Body of pancreas (tissue), 4 donors: Measurements from ENCODE around the gene GIT1. TPM values are rescaled to one million over a fixed set of nuclear protein-coding genes. Genes with fewer than 3 reads are reported as not detected.

Experiments used
- ATAC-seq: fragments of 150-250 bp; one replicate; pipeline ENCODE4 v1.9.1; 2016
- DNase-seq, 4 donors: peaks; one replicate each; pipeline ENCODE4 v3.0.0-alpha.2; 2019
- H3K27ac ChIP-seq, 4 donors: fragments of 200-600 bp; sonication (generic); 1 replicate in 3 of 4; 2 replicates in 1 of 4; pipeline versions ENCODE4 v1.5.1 to v1.6.1; 2016 to 2019; ENCODE audit warnings: mild to moderate bottlenecking in 1 of 4, mixed read lengths in 1 of 4, moderate library complexity in 1 of 4
- H3K27me3 ChIP-seq, 2 donors: fragments of 200-600 bp; sonication (generic); one replicate each; pipeline ENCODE4 v1.6.0; 2016; ENCODE audit warnings: mild to moderate bottlenecking in 1 of 2
- H3K36me3 ChIP-seq, 2 donors: fragments of 200-600 bp; sonication (generic); replicated peaks in 1 of 2; 2 replicates each; pipeline ENCODE4 v1.5.1; 2016; ENCODE audit warnings: low read depth in 2 of 2; ENCODE audit not compliant: insufficient read depth in 1 of 2
- H3K4me1 ChIP-seq: fragments of 200-600 bp; sonication (generic); one replicate; pipeline ENCODE4 v1.6.0; 2016
- H3K4me3 ChIP-seq, 2 donors: fragments of 200-600 bp; sonication (generic); 1 replicate in 1 of 2; 2 replicates in 1 of 2; pipeline ENCODE4 v1.5.1; 2016 to 2019
- H3K9me3 ChIP-seq, 3 donors: fragments of 200-600 bp; sonication (generic); 1 replicate in 2 of 3; 2 replicates in 1 of 3; pipeline ENCODE4 v1.5.1; 2016
- POLR2A ChIP-seq, 3 donors: fragments of 450-650 bp; IDR thresholded peaks; one replicate each; pipeline ENCODE4 v1.6.1; 2016; ENCODE audit warnings: antibody characterized with exemption in 3 of 3, mild to moderate bottlenecking in 2 of 3
- WGBS, 2 donors: methylation state at CpG; one replicate each; pipeline ENCODE4 v1.1.5; 2017; 5-methylcytosine and 5-hydroxymethylcytosine counted together
- intact Hi-C: fragments of 100-400 bp; cut with DNase I; formaldehyde crosslinking; loops from one replicate; pipeline ENCODE4 v1.15.1; 2023
- total RNA-seq, 2 donors: library from RNA; depleted of rRNA; stranded (reverse); fragments of >200 nt; gene quantifications; one replicate each; pipeline ENCODE4 v1.1.0, GENCODE V29; 2016
- TF ChIP-seq, protein P1 (sequence below), 7 experiments: fragments of 450-650 bp in 4 of 7; fragments of 200-600 bp in 3 of 7; sonication (generic) in 3 of 7; IDR thresholded peaks; one replicate each; pipeline ENCODE4 v1.5.1; 2016 to 2019; ENCODE audit warnings: antibody characterized with exemption in 7 of 7

The GIT1 gene
- total RNA-seq, 2 donors from 2014 or later = 26.7 to 34.3 TPM

DNA sequence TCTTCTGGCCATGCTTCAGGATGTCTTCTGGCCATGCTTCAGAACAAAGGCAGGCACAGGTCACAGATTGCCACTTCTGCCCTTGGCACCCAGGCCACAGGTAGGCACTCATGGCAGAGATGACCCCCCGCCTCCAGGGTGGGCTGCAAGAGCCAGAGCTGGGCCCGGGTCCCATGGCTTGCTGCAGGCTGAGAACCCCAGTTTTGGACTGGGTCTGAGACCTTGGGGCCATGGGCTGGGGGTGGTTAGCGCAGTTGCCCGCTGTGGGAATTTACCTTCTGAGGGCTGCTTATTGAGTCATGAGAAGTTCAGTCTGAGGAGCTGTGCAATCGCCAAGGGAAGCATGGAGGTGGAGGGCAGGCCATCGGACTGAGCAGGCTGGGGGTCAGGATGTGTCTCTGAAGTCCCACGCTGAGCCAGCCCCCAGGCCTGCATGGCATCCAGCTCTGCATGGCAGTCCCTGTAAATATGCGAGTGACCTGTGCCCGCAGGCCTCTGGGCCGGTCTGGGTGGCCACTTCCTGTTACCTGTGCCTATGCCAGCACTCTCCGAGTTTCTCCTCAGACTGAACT, 5.2 kb upstream of the GIT1 start:
- Histone ChIP-seq H3K4me1 (peaks cover 43% of the 10 kb centered on the region), H3K9me3 (no peaks in the 10 kb centered on the region), H3K4me3 (no peak overlapping the region), H3K27ac (no peak overlapping the region), H3K36me3 (no peaks in the 10 kb centered on the region), H3K27me3 (no peaks in the 10 kb centered on the region)
- no peak for DNase-seq
- TF ChIP-seq, protein P1, sequence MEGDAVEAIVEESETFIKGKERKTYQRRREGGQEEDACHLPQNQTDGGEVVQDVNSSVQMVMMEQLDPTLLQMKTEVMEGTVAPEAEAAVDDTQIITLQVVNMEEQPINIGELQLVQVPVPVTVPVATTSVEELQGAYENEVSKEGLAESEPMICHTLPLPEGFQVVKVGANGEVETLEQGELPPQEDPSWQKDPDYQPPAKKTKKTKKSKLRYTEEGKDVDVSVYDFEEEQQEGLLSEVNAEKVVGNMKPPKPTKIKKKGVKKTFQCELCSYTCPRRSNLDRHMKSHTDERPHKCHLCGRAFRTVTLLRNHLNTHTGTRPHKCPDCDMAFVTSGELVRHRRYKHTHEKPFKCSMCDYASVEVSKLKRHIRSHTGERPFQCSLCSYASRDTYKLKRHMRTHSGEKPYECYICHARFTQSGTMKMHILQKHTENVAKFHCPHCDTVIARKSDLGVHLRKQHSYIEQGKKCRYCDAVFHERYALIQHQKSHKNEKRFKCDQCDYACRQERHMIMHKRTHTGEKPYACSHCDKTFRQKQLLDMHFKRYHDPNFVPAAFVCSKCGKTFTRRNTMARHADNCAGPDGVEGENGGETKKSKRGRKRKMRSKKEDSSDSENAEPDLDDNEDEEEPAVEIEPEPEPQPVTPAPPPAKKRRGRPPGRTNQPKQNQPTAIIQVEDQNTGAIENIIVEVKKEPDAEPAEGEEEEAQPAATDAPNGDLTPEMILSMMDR (IDR thresholded peaks at IDR 0.05) = no peak
- no peak for TF ChIP-seq POLR2A (IDR thresholded peaks at IDR 0.05)
- 58 to 83% methylated on average over 2 to 11 of the region's 11 CpGs for WGBS, 2 donors
- ATAC-seq = no peak
- intact Hi-C loops = no loop called here

DNA sequence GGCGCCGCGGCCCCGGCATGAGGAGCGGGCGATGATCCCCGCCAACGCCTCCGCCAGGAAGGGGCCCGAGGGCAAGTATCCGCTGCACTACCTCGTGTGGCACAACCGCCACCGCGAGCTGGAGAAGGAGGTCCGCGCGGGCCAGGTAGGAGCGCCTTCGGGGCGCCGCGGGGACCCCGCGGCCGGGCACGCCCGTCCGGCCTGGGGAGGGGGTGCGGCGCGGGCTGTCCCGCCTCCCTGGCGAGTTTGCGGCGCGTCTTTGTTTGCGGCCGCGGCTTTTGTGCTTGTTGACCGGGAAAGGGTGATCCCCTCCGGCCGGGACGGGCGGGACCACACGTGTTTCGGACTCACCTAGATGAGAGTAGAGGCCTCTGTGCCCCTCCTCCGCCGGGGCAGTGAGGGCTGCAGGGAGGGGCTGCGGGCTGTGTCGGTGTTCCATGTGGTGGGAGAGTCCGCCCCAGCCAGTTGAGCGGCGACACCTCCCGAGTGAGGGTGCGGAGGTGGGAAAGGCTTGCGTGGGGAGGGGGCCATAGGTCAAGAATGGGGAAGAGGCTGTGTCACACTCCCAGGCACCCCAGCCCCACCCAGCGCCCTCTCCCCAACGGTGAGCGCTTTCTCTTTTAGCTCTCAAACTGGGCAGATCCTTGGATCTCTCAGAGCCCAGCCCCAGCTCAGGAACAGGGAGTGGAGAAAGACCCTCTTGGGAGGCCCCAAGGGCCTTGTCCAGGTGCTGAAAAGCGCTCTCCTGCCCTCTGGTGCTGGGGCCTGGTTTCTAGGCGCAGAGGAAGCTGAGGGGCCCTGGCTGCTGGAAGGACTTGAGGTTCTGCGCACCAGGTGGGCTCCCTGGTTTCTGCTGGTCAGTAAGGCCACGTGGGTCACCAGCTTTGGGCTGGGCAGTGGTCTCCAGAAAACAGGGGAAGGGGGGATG, 4.4 kb upstream of the GIT1 start:
- peaks cover 44% of the 10 kb centered on the region for H3K4me1 ChIP-seq
- no peak for ATAC-seq
- TF ChIP-seq, protein P1 (IDR thresholded peaks at IDR 0.05) = peak in 4 of 7 experiments; percentile 5 to 28 (median 17)
- no peak for TF ChIP-seq POLR2A (IDR thresholded peaks at IDR 0.05)
- H3K27me3 ChIP-seq = no peaks in the 10 kb centered on the region
- peak in 2 of 4 donors; percentile 30 for DNase-seq
- H3K27ac ChIP-seq = no peak overlapping the region
- intact Hi-C loops = no loop called here
- WGBS, 2 donors = 9 to 33% methylated on average over 7 to 51 of the region's 64 CpGs
- H3K36me3 ChIP-seq = no peaks in the 10 kb centered on the region
- H3K9me3 ChIP-seq = no peaks in the 10 kb centered on the region
- peak overlapping the region; percentile 15 to 32 for H3K4me3 ChIP-seq

DNA sequence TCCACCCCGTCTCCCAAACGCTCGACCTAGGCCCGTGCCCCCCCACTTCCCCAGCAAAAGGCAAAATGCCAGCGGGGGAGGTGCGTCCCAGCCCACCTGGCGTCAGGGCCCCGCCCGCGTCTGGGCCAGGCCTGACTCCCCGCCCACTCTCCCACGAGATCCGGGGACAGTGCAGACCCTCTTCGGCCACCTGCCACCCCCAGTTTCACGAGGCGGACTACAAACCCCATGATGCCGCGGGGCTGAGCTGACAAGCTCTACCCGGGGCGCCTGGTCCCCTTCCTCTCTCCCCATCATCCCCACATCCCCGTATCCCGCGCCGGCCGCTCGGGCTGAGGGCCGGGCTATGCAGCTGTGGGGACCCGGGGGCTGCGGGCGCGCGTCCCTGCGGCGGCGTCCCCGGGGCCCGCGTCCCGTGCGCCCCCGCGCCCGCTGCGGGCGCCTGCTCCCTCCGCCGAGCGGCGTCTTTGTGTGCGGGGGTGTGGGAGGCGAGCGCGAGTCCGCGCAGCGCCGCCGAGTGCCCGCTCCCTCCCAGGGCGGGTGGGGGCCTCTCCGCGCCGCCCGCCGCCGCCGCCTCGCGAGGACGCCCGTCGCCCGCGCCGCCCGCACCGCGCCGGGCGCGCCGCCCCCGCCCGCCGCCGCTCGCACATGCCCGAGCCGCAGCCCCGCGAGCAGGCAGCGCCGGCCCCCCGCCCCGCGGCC, 3.6 kb upstream of the GIT1 start, which contains the start of gene ANKRD13B:
ANKRD13B (plus strand) TSS at position 283 of the 702 bp plus-strand sequence. CDS start 490 bp downstream, outside the sequence.
- Histone ChIP-seq H3K9me3 (no peaks in the 10 kb centered on the region), H3K36me3 (no peaks in the 10 kb centered on the region), H3K27ac (peak within 1 kb of the TSS in 3 of 4 donors; percentile 14 to 71 (median 70)), H3K4me3 (peak within 1 kb of the TSS; percentile 15 to 32), H3K27me3 (no peaks in the 10 kb centered on the region), H3K4me1 (peaks cover 52% of the 10 kb centered on the region)
- DNase-seq (peak in 2 of 4 donors; percentile 43 to 56), ATAC-seq (no peak)
- TF ChIP-seq POLR2A (IDR thresholded peaks at IDR 0.05) = no peak
- TF ChIP-seq, protein P1 (IDR thresholded peaks at IDR 0.05) = no peak
- intact Hi-C loops = no loop called here
- WGBS, 2 donors = 0 to 1% methylated on average over 9 to 90 of the region's 96 CpGs

DNA sequence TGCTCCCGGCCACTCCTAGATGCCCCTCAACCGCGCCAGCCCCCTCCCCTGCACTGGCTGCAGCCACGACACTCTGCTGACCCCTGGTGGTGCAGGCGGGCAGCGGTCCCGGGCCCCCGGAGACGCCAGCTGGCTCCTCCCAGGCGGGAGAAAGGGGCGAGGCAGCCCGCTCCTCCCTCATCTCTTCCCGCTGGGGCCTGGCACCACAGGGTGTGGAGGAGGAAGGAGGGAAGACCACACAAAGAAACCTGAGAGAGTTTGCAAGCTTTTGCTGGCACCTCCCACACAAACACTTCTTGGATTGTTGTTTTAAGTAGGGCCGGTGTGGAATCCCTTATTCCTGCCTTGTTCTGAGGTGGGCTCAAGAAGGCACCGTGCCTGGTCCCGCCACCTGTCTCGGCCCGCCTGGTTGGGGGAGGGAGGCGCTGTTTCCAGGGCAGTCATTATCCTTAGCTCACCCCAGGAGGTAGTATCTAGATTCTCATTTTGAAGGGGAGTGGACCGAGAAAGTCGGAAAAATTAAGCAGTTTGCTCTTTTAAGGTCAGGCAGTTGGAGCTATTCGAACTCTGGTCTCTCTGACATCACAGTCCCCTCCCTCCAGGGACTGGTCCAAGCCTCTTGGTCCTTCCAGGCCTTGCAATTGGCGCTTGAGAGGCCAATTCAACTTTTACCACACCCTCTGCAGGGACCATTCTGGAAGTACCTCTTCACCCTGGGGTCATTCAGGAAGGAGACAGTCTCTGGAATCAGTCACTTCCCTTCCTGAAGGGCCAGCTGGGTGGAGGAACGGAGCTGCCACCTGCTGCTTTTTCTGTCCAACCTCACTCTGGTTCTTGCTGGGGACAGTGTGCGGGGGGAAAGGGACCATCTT, 2.5 kb upstream of the GIT1 start:
- ATAC-seq (peak; percentile 59), DNase-seq (peak; percentile 86 to 92 (median 88))
- H3K4me1 ChIP-seq = peaks cover 61% of the 10 kb centered on the region
- intact Hi-C loops = no loop called here
- peak overlapping the region in 3 of 4 donors; percentile 14 to 71 (median 70) for H3K27ac ChIP-seq
- no peaks in the 10 kb centered on the region for H3K9me3 ChIP-seq
- H3K27me3 ChIP-seq = no peaks in the 10 kb centered on the region
- H3K36me3 ChIP-seq = no peaks in the 10 kb centered on the region
- no peak overlapping the region for H3K4me3 ChIP-seq
- TF ChIP-seq POLR2A (IDR thresholded peaks at IDR 0.05) = peak in 2 of 3 donors; percentile 34 to 37
- TF ChIP-seq, protein P1 (IDR thresholded peaks at IDR 0.05) = peak; percentile 93 to 97 (median 96)
- WGBS, 2 donors = 15 to 25% methylated on average over 11 to 25 of the region's 25 CpGs
